ENCODE results near the gene SPINT1.

DNA sequence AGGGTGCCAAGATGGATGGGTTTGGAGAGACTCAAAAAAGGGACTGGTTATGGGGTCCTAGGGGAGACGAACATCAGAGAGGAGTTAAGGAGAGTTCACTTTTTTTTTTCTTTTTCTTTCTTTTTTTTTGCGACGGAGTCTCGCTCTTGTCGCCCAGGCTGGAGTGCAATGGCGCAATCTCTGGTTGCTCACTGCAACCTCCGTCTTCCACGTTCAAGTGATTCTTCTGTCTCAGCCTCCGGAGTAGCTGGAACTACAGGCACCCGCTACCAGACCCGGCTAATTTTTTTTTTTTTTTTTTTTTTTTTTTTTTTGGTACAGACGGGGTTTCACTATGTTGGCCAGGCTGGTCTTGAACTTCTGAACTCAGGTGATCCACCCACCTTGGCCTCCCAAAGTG is 1.2 kb downstream of the SPINT1 start:
- TF ChIP-seq, protein P1, sequence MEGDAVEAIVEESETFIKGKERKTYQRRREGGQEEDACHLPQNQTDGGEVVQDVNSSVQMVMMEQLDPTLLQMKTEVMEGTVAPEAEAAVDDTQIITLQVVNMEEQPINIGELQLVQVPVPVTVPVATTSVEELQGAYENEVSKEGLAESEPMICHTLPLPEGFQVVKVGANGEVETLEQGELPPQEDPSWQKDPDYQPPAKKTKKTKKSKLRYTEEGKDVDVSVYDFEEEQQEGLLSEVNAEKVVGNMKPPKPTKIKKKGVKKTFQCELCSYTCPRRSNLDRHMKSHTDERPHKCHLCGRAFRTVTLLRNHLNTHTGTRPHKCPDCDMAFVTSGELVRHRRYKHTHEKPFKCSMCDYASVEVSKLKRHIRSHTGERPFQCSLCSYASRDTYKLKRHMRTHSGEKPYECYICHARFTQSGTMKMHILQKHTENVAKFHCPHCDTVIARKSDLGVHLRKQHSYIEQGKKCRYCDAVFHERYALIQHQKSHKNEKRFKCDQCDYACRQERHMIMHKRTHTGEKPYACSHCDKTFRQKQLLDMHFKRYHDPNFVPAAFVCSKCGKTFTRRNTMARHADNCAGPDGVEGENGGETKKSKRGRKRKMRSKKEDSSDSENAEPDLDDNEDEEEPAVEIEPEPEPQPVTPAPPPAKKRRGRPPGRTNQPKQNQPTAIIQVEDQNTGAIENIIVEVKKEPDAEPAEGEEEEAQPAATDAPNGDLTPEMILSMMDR (IDR thresholded peaks at IDR 0.05 in 8 of 11, conservative IDR thresholded peaks at IDR 0.05 in 3 of 11): no peak
- TF ChIP-seq POLR2A (IDR thresholded peaks at IDR 0.05) (no peak), POLR2AphosphoS5 (IDR thresholded peaks at IDR 0.05) (no peak)
